AG20443 (cell line): ENCODE results near the gene ESRRA.
"Not testable (repeated sequence)": the region's sequence is repeated elsewhere in the genome, so short reads cannot be mapped to it uniquely, and the experiment has no call there.

ENCODE experiments used
- DNase-seq: peaks from one replicate; pipeline ENCODE4 v3.0.0; 2012; ENCODE audit warnings: low spot score, mixed read lengths

Gene ESRRA

GRCh38 chr11:64314146-64314804, 9.0 kb downstream of the ESRRA start:
- no peak for DNase-seq

GRCh38 chr11:64314805-64315561, 9.7 kb downstream of the ESRRA start:
- no peak for DNase-seq

GRCh38 chr11:64315667-64316526, 10.6 kb downstream of the ESRRA start:
- DNase-seq, result not testable (repeated sequence)

- DNase-seq, result no peak
Observed at GRCh38 chr11:64316672-64317324, 11.5 kb downstream of the ESRRA start.

GRCh38 chr11:64317325-64317960, 12.1 kb downstream of the ESRRA start, which contains the start of gene TRMT112:
Gene TRMT112, minus strand, starts transcription at chr11:64317559. Its CDS starts 33 bp downstream, at chr11:64317526.
- peak; percentile 89 for DNase-seq

- DNase-seq, result peak; percentile 98
Observed at GRCh38 chr11:64317961-64318765, 12.8 kb downstream of the ESRRA start, which contains the start of gene PRDX5. Gene PRDX5, plus strand, starts transcription at chr11:64318121. Its CDS starts 95 bp downstream, at chr11:64318216.

- no peak for DNase-seq
Observed at GRCh38 chr11:64318766-64319761, 13.7 kb downstream of the ESRRA start.

- no peak for DNase-seq
Observed at GRCh38 chr11:64320556-64320955, 15.2 kb downstream of the ESRRA start.

- DNase-seq, result no peak
Observed at GRCh38 chr11:64321026-64321425, 15.7 kb downstream of the ESRRA start.

- DNase-seq, result no peak
Observed at GRCh38 chr11:64321533-64321932, 16.2 kb downstream of the ESRRA start.

GRCh38 chr11:64322925-64323260, 17.6 kb downstream of the ESRRA start:
- no peak for DNase-seq

- DNase-seq, result no peak
Observed at GRCh38 chr11:64323373-64323772, 18.0 kb downstream of the ESRRA start.

GRCh38 chr11:64323984-64324383, 18.7 kb downstream of the ESRRA start:
- not testable (repeated sequence) for DNase-seq

- no peak for DNase-seq
Observed at GRCh38 chr11:64324692-64325469, 19.6 kb downstream of the ESRRA start.

GRCh38 chr11:64327375-64327774, 22.1 kb downstream of the ESRRA start:
- DNase-seq, result no peak

- DNase-seq, result no peak
Observed at GRCh38 chr11:64327993-64328392, 22.7 kb downstream of the ESRRA start.

- no peak for DNase-seq
Observed at GRCh38 chr11:64330888-64331287, 25.6 kb downstream of the ESRRA start.

GRCh38 chr11:64331569-64332371, 26.4 kb downstream of the ESRRA start:
- DNase-seq, result peak; percentile 87
